Fibroblast of the conjunctiva (primary cell): ENCODE measurements around the gene SPOCK2.

Experiments used
- DNase-seq: peaks from one replicate; pipeline ENCODE4 v3.0.0-alpha.2; 2010; ENCODE audit warnings: low read depth

SPOCK2 gene

DNA sequence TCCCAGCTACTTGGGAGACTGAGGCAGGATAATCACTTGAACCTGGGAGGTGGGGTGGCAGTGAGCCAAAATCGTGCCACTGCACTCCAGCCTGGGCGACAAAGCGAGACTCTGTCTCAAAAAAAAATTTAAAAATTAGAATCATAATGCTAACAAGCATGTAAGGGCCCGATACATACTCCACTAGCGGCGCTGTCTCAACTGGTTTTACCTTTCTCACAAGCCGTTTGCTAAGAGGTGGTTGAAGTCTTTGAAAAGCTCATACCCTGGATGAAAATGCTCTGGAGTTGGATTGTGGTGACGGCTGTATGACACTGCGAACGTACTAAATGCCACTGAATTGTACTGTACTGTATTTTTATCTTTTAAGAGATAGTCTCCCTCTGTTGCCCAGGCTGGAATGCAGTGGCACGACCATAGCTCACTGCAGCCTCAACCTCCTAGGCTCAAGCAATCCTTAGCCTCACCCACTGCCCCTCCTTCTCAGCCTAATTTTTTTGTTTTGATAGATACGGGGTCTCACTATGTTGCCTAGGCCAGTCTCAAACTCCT, 29.9 kb downstream of the SPOCK2 start:
- DNase-seq = no peak

DNA sequence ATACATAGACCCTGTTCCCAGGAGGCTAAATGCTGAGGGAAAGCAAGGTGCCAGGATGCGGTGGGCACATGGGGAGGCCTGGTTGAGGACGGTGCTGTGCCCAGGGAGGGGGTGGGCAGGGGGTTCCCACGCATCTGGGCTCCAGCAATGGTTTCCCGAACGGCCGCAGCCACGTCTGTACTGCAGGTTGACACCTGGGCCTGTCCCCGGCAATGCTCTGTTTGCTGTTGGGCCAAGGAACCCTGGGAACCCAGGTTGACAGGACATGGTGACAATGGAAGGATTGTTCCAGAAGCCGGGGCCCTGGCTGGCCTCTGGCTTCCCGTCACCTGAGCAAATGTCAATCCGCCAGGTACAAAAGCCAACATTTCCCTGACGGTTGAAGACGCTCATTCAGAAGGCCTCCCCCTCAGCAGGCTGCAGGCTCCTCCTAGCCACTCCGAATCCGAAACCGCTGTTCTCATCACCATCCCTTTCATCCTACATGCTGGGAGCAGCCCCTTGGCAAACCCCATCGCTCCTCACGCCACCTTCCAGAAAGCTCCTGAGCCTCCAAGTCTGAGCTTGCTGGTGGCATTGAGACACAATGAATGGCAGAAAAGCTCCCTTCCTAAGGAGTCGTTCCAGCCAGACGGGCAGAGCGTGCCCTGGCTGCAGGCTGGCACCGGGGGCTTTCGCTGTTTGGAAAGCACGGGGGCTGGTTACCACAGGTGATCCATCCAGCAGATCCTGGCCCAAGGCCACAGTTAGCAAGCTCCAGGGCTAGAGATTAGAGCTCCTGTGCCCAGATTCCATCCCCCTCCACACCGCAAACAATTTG, 31.2 kb downstream of the SPOCK2 start:
- no peak for DNase-seq

GRCh38 chr10:72056113-72056512, 32.2 kb downstream of the SPOCK2 start:
- DNase-seq = no peak

- no peak for DNase-seq
These were observed 34.7 kb downstream of the SPOCK2 start for GRCh38 chr10:72053690-72054089.

DNA sequence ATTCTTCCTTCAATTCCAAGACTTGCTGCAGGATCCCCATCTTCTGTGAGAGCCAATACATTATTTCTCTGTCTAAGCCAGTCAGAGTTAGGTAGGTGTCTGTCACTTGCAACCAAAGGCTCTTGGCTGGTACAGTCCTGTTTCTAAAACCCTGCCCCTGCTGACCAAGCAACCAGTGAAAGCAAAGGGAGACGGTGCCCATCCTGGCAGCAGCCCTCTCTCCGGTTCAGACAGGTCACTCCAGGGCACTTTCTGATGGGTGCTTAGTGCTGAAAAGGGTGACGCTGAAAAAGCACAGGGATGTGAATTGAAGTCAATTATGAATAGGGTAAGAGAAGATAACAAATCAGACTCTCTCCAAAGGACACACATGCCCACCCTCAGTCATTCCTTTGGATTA, 37.5 kb downstream of the SPOCK2 start:
- no peak for DNase-seq

- DNase-seq = no peak
These were observed 38.2 kb downstream of the SPOCK2 start for GRCh38 chr10:72049969-72050781.

GRCh38 chr10:72049472-72049871, 38.9 kb downstream of the SPOCK2 start:
- no peak for DNase-seq

- peak; percentile 93 for DNase-seq
These were observed 39.8 kb downstream of the SPOCK2 start for GRCh38 chr10:72048450-72049124.

GRCh38 chr10:72045586-72045985, 42.8 kb downstream of the SPOCK2 start:
- no peak for DNase-seq

GRCh38 chr10:72044417-72045041, 43.8 kb downstream of the SPOCK2 start:
- no peak for DNase-seq

DNA sequence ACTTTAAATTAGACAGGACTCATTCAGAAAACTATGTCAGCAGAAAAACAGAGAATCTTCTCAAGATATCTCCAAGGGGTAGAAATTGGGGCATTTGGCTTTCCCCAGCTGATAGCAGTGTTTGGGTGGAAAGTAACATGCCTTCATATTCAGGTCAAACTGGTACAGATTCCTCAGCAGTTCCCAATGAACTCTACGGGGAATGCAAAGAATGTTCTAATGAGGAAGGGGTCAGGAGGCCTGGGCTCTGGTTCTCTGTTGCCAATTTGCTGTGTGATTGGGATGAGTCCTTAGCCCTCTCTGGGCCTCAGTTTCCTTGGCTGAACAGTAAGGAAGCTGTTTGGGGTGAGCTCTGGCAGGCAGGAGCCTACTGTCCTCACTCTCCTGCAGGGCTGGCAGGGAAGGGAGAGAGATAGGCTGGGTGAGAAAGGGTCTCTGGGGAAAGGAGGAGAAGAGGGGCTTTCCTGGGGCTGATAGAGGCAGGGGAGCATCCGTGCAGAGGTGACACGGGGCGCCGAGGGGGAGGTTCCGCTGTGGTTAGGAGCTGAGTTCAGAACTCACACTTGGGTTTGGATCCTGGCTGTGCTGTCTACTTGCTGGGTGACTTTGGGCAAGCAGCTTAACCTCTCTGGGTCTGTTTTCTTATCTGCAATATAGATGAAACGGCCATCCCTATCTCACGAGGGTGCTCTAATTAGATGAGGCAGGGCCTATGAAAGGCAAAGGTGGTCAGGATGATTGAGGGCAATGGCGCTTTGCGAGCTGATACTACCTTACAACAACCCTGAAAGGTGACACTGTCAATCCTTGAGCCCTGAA, 45.1 kb downstream of the SPOCK2 start:
- no peak for DNase-seq

GRCh38 chr10:72041491-72041890, 46.9 kb downstream of the SPOCK2 start:
- no peak for DNase-seq

- DNase-seq = no peak
These were observed 49.0 kb downstream of the SPOCK2 start for GRCh38 chr10:72039377-72039776.

DNA sequence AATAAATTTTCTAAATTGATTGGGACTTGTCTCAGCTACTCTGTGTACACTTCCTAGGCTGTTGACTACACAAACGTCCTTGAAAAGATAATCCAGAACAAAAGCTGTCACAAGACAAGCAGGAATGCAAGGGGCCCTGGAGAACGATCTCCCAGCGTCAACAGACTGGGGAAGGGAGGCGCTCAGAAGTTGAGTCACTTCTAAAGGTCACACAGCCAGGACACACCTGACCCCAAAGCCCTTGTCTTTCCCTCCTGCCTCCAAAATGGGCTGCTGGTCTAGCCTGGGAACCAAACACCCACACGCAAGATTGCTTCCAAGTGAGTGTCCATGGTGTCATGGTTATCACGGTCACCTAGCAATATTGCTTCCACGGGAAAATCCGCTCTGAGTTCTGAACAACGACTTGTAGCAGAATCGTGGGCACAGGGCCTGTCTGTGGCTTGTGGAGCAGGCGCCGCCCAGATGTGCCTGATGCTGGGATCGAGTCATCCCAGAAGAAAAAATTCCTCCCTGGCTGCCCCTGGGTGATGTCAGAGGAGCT, 49.8 kb downstream of the SPOCK2 start:
- no peak for DNase-seq

DNA sequence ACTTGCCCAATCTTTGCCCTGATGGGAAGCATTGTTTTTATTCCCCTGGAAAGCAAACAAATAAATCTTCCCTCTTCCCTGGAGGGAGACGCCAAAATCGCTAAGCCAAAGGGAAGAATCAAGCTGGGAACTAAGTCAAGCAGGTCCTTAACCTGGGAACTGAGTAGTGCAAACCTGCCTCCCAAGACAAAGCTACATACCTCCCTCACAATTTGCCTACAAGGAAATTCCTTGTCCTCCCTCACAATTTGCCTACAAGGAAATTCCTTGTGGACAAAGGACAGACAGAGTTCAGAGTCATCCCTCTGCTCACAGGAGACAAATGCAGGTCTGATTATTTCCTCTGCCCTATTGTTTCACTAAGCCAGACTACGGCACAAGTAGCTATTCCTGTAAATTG, 50.5 kb downstream of the SPOCK2 start:
- DNase-seq = no peak

- DNase-seq = no peak
These were observed 51.1 kb downstream of the SPOCK2 start for GRCh38 chr10:72037266-72037665.

DNA sequence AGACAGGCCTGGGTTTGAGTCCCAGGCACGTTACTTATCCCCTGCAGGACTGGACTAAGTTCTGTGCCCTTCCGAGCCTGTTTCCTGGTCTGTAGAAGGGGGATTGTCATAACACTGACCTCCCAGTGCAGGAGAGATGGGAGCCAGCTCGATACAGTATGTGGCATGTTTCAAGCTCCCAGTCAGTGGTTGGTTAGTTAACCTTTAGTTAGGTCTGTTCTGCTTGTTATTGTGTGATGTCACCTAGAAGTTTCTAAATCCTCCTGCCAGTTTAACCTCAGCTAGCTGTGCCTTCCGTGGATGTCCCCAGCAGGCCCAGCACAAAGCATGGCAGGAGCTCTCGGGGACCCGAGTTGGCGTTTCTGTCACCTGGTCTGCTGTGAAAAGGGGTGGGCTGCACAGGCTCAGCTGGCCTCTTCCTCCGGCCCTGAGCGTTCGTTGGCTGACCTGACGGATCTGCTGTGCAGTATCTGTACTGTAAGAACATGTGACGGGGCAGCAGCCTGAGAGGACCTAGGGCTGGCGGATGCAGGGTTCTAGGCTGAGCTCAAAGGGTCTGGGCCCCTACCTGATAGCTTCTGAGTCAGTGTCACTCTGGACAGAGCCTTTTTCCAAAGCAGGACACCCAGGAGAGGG, 53.0 kb downstream of the SPOCK2 start:
- no peak for DNase-seq

DNA sequence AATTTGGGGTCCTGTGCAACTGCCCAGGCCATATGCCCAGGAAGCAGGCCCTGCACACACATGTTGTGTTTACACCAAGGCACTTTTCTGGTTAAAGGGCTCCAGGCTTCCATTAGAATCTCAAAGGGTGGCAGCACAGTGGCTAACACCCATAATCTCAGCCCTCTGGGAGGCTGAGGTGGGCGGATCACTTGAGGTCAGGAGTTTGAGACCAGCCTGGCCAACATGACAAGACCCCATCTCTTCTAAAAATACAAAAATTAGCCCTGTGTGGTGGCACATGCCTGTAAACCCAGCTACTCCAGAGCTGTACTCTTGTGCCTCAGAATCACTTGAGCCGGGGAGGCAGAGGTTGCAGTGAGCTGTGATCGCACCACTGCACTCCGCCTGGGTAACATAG, 53.6 kb downstream of the SPOCK2 start:
- no peak for DNase-seq

DNA sequence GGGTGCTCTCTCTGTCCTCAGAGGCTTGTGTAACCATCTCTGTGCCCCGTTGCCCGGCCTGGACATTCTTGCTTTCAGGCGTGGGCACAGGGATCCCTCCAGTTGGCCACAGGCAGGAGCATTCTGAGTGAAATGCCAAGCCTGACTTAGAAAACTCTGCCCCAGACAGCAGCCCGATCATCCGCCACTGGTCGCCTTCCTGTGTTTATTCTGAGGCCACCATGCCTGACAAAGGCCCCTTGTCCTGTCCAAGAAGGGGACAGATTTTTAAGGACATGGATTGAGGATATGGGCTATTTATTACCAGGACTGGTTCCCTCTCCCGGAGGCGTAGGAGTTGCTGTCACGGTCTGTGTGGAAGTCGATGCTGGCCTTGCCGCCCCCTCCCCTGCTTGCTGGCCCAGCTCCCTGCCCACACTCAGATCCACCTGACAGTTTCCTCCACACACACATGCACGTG, 54.3 kb downstream of the SPOCK2 start:
- no peak for DNase-seq
